Measurements from ENCODE around the gene TCAP.
A peak's percentile ranks its signal among the peaks of the same experiment; 100 is the strongest.
"Not testable (repeated sequence)": the region's sequence is repeated elsewhere in the genome, so short reads cannot be mapped to it uniquely, and the experiment has no call there.

Gene TCAP

DNA sequence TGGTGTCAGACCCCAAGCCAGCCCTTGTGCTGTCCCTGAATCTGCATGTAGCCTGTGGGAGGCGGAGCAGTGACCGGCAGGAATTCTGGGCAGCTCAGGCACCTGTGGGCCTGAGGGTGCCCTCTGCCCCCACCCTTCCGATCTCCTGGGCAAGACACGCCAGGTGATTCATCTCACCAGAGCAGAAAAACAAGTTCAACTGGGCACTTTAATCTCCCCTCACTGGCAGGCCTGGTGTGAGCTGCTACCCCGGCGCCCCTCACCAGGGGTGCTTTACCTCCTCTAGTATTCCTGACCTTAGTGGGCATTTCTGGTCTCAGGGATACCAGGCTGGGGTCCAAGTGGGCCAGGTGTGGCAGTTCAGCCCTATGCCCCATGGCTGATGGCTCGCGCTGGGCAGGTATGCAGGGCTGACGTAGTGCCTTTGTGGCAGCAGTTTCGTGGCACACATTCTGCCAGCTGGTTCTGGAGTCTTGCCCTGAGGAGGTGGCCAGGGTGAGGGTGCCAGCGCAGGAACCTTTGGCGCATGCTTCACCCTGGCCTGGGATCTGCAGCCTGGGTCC lies 40.7 kb downstream of the TCAP start:
- Histone ChIP-seq H3K9me3 (ENCODE audit: insufficient read depth, low read depth, low read length) (no peaks in the 10 kb centered on the region), H3K4me3 (ENCODE audit: low read length) (0 out of 2 replicates have a peak overlapping the region, but pooled peaks have one; percentile 8), H3K9ac (ENCODE audit: low read depth, low read length) (peak overlapping the region; percentile 61), H3K36me3 (ENCODE audit: insufficient read depth, low read depth, low read length) (peaks cover 76% of the 10 kb centered on the region), H3K27me3 (ENCODE audit: insufficient read depth, low read length) (no peaks in the 10 kb centered on the region), H3K27ac (ENCODE audit: low read length) (peak overlapping the region; percentile 77), H3K4me1 (ENCODE audit: insufficient read depth, low read length) (peaks cover 25% of the 10 kb centered on the region)

DNA sequence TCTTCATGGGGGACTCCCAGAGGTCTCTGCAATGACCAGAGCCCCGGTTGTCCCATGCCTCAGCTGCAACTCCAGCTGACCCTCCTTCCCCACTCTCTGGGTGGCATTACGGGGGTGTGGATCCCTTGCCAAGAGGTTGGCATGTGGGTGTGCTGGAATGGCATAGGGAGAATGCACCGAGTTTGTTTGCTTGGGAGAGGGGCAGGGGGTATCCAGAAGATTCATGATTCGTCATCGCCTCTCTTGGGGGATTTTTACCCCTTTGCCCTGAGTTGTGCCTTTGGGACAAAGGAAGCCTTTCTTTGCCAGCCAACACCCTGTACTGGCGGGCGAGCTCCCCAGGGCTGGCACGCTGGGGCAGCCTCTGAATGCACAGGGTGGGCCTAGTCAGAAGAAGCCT lies 41.2 kb downstream of the TCAP start:
- no peak overlapping the region for H3K4me3 ChIP-seq (ENCODE audit: low read length)
- peaks cover 25% of the 10 kb centered on the region for H3K4me1 ChIP-seq (ENCODE audit: insufficient read depth, low read length)
- H3K27ac ChIP-seq (ENCODE audit: low read length) = peak overlapping the region; percentile 14
- H3K27me3 ChIP-seq (ENCODE audit: insufficient read depth, low read length) = no peaks in the 10 kb centered on the region
- H3K9ac ChIP-seq (ENCODE audit: low read depth, low read length) = no peak overlapping the region
- H3K36me3 ChIP-seq (ENCODE audit: insufficient read depth, low read depth, low read length) = peaks cover 81% of the 10 kb centered on the region
- H3K9me3 ChIP-seq (ENCODE audit: insufficient read depth, low read depth, low read length) = no peaks in the 10 kb centered on the region

DNA sequence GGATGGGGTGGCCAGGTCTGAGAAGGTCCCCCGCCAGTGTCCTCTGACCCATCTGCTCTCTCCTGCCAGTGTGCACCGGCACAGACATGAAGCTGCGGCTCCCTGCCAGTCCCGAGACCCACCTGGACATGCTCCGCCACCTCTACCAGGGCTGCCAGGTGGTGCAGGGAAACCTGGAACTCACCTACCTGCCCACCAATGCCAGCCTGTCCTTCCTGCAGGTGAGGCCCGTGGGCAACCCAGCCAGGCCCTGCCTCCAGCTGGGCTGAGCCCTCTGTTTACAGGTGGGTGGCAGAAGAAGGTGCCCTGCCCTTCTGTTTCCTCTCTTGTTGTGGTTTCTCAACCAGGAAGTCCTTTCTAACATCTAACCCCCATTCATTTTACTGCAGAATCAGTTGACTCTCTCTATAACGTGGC lies 41.8 kb downstream of the TCAP start:
- peaks cover 24% of the 10 kb centered on the region for H3K4me1 ChIP-seq (ENCODE audit: insufficient read depth, low read length)
- H3K9ac ChIP-seq (ENCODE audit: low read depth, low read length) = no peak overlapping the region
- H3K27ac ChIP-seq (ENCODE audit: low read length) = peak overlapping the region; percentile 14
- no peaks in the 10 kb centered on the region for H3K27me3 ChIP-seq (ENCODE audit: insufficient read depth, low read length)
- H3K4me3 ChIP-seq (ENCODE audit: low read length) = no peak overlapping the region
- H3K9me3 ChIP-seq (ENCODE audit: insufficient read depth, low read depth, low read length) = no peaks in the 10 kb centered on the region
- peaks cover 83% of the 10 kb centered on the region for H3K36me3 ChIP-seq (ENCODE audit: insufficient read depth, low read depth, low read length)

DNA sequence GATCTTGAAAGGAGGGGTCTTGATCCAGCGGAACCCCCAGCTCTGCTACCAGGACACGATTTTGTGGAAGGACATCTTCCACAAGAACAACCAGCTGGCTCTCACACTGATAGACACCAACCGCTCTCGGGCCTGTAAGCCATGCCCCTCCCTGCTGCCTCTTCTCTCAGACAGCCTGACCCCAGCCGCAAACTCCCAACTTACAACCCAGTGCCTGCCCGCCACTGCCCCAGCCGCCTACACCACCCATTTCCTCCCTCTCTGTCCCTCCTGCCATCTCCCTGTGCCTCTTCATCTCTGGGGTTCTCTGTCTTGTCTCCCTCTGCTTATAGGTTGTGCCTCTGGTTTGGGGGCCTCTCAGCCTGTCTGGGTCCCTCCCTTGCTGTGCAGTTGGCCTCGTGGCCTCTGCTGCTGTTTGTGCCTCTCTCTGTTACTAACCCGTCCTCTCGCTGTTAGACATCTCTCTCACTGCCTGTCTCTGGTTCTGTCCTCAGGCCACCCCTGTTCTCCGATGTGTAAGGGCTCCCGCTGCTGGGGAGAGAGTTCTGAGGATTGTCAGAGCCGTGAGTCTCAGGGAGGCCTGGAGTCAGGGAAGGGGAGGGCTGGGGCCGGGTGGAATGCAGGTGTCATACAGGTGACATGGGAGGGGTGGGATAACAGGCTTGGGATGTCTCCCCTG lies 44.3 kb downstream of the TCAP start:
- Histone ChIP-seq H3K9me3 (ENCODE audit: insufficient read depth, low read depth, low read length) (no peaks in the 10 kb centered on the region), H3K4me3 (ENCODE audit: low read length) (no peak overlapping the region), H3K27ac (ENCODE audit: low read length) (no peak overlapping the region), H3K4me1 (ENCODE audit: insufficient read depth, low read length) (peaks cover 11% of the 10 kb centered on the region; the same call in 1 of the 2 replicates), H3K36me3 (ENCODE audit: insufficient read depth, low read depth, low read length) (peaks cover 84% of the 10 kb centered on the region), H3K27me3 (ENCODE audit: insufficient read depth, low read length) (no peaks in the 10 kb centered on the region), H3K9ac (ENCODE audit: low read depth, low read length) (no peak overlapping the region)

DNA sequence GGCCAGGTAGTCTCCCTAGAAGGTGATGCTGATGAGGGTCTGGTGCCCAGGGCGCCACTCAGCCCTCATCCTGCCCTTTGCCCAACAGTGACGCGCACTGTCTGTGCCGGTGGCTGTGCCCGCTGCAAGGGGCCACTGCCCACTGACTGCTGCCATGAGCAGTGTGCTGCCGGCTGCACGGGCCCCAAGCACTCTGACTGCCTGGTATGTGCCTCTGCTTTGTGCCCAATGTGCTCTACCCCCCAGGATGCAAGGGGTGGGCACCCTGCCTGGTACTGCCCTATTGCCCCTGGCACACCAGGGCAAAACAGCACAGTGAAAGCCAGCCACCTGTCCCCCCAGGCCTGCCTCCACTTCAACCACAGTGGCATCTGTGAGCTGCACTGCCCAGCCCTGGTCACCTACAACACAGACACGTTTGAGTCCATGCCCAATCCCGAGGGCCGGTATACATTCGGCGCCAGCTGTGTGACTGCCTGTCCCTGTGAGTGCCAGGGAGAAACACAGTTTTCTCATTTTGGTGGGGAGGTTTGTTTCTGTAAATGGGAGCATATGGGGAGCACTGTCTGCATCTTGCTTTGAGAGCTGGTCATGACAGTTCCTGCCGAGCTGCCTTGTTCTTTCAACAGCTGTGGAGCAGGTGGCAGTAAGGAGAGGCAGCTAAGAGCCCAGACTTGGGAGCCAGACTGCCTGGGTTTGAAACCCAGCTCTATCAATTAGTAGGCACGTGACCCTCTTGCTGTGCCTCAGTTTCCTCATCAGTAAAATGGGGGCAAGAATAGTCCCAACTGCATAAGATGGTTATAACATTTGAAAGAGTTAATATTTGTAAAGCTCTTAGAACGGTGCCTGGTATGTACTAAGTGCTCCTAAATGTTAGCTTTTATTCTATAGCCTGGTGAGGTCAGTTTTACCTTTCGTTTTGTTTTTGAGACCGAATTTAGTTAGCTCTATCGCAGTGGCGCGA lies 45.1 kb downstream of the TCAP start:
- Histone ChIP-seq H3K4me1 (ENCODE audit: insufficient read depth, low read length) (peaks cover 4% of the 10 kb centered on the region; the same call in 1 of the 2 replicates), H3K9me3 (ENCODE audit: insufficient read depth, low read depth, low read length) (no peaks in the 10 kb centered on the region), H3K9ac (ENCODE audit: low read depth, low read length) (no peak overlapping the region), H3K36me3 (ENCODE audit: insufficient read depth, low read depth, low read length) (peaks cover 88% of the 10 kb centered on the region), H3K27ac (ENCODE audit: low read length) (no peak overlapping the region), H3K4me3 (ENCODE audit: low read length) (no peak overlapping the region), H3K27me3 (ENCODE audit: insufficient read depth, low read length) (no peaks in the 10 kb centered on the region)

DNA sequence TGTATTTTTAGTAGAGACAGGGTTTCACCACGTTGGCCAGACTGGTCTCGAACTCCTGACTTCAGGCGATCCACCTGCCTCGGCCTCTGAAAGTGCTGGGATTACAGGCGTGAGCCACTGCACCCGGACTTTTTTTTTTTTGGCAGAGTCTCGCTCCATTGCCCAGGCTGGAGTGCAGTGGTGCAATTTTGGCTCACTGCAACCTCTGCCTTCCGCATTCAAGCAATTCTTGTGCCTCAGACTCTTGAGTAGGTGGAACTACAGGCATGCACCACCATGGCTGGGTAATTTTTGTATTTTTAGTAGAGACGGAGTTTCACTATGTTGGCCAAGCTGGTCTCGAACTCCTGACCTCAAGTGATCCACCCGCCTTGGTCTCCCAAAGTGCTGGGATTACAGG lies 45.9 kb downstream of the TCAP start:
- H3K9ac ChIP-seq (ENCODE audit: low read depth, low read length); H3K27me3 ChIP-seq (ENCODE audit: insufficient read depth, low read length); H3K4me3 ChIP-seq (ENCODE audit: low read length); H3K27ac ChIP-seq (ENCODE audit: low read length); H3K9me3 ChIP-seq (ENCODE audit: insufficient read depth, low read depth, low read length); H3K4me1 ChIP-seq (ENCODE audit: insufficient read depth, low read length): not testable (repeated sequence)
- H3K36me3 ChIP-seq (ENCODE audit: insufficient read depth, low read depth, low read length) = peaks cover 96% of the 10 kb centered on the region

DNA sequence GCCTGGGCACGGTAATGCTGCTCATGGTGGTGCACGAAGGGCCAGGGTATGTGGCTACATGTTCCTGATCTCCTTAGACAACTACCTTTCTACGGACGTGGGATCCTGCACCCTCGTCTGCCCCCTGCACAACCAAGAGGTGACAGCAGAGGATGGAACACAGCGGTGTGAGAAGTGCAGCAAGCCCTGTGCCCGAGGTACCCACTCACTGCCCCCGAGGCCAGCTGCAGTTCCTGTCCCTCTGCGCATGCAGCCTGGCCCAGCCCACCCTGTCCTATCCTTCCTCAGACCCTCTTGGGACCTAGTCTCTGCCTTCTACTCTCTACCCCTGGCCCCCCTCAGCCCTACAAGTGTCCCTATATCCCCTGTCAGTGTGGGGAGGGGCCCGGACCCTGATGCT lies 46.7 kb downstream of the TCAP start:
- Histone ChIP-seq H3K27ac (ENCODE audit: low read length) (no peak overlapping the region), H3K4me3 (ENCODE audit: low read length) (no peak overlapping the region), H3K36me3 (ENCODE audit: insufficient read depth, low read depth, low read length) (peaks cover 100% of the 10 kb centered on the region), H3K9ac (ENCODE audit: low read depth, low read length) (no peak overlapping the region), H3K4me1 (ENCODE audit: insufficient read depth, low read length) (no peaks in the 10 kb centered on the region), H3K27me3 (ENCODE audit: insufficient read depth, low read length) (no peaks in the 10 kb centered on the region), H3K9me3 (ENCODE audit: insufficient read depth, low read depth, low read length) (no peaks in the 10 kb centered on the region)

DNA sequence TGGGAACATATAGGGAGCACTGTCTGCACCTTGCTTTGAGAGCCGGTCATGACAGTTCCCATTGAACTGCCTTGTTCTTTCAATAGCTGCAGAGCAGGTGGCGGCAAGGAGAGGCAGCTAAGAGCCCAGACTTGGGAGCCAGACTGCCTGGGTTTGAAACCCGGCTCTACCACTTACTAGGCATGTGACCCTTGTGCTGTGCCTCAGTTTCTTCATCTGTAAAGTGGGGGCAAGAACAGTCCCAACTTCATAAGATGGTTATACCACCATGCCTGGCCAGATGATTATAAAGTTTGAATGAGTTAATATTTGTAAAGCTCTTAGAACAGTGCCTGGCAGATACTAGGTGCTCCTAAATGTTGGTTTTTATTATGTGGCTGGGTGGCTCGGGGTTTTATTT lies 49.1 kb downstream of the TCAP start:
- no peaks in the 10 kb centered on the region for H3K9me3 ChIP-seq (ENCODE audit: insufficient read depth, low read depth, low read length)
- no peak overlapping the region for H3K4me3 ChIP-seq (ENCODE audit: low read length)
- H3K4me1 ChIP-seq (ENCODE audit: insufficient read depth, low read length) = no peaks in the 10 kb centered on the region
- no peaks in the 10 kb centered on the region for H3K27me3 ChIP-seq (ENCODE audit: insufficient read depth, low read length)
- peaks cover 100% of the 10 kb centered on the region for H3K36me3 ChIP-seq (ENCODE audit: insufficient read depth, low read depth, low read length)
- H3K9ac ChIP-seq (ENCODE audit: low read depth, low read length) = no peak overlapping the region
- H3K27ac ChIP-seq (ENCODE audit: low read length) = no peak overlapping the region

DNA sequence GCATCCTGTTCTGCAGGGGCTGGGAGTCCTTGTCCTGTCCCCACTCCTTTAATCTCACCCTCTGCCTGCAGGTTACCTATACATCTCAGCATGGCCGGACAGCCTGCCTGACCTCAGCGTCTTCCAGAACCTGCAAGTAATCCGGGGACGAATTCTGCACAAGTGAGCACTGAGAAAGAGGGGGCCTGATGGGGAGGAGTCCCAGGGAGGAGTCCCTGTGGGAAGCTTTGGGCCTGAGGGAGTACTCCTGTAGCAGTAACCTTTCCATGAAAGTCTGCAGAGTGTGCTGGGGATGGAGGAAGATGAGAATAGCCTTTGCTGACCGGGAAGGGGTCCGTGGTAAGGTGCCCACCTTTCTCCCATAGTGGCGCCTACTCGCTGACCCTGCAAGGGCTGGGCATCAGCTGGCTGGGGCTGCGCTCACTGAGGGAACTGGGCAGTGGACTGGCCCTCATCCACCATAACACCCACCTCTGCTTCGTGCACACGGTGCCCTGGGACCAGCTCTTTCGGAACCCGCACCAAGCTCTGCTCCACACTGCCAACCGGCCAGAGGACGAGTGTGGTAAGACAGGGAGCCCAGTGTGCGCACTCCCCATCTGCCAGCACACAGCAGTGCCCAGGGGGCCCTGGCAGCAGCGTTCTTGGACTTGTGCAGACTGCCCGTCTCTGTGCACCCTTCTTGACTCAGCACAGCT lies 50.4 kb downstream of the TCAP start:
- H3K9ac ChIP-seq (ENCODE audit: low read depth, low read length) = no peak overlapping the region
- peaks cover 100% of the 10 kb centered on the region for H3K36me3 ChIP-seq (ENCODE audit: insufficient read depth, low read depth, low read length)
- no peak overlapping the region for H3K4me3 ChIP-seq (ENCODE audit: low read length)
- H3K27me3 ChIP-seq (ENCODE audit: insufficient read depth, low read length) = no peaks in the 10 kb centered on the region
- H3K9me3 ChIP-seq (ENCODE audit: insufficient read depth, low read depth, low read length) = no peaks in the 10 kb centered on the region
- H3K4me1 ChIP-seq (ENCODE audit: insufficient read depth, low read length) = no peaks in the 10 kb centered on the region
- H3K27ac ChIP-seq (ENCODE audit: low read length) = no peak overlapping the region
